Hematopoietic multipotent progenitor cell treated with erythropoietin and hydrocortisone succinate and interleukin-3 and kit ligand, for 4 days (in vitro differentiated cells): Measurements from ENCODE around the gene PCBP2.
"Not testable (repeated sequence)": the region's sequence is repeated elsewhere in the genome, so short reads cannot be mapped to it uniquely, and the experiment has no call there.

Source experiments
- DNase-seq: peaks from one replicate; pipeline ENCODE4 v3.0.0-alpha.2; 2015

The PCBP2 gene

GRCh38 chr12:53441040-53441833, 10.7 kb upstream of the PCBP2 start, which contains the start of gene PRR13:
PRR13 (plus strand) TSS chr12:53441734; CDS start chr12:53442715, 981 bp downstream.
- peak; percentile 100 for DNase-seq

- no peak for DNase-seq
These were observed 7.9 kb upstream of the PCBP2 start for GRCh38 chr12:53443955-53444354.

- DNase-seq, result not testable (repeated sequence)
These were observed 7.1 kb upstream of the PCBP2 start for GRCh38 chr12:53444593-53445325.

- no peak for DNase-seq
These were observed 966 bp upstream of the PCBP2 start for GRCh38 chr12:53450936-53451335.

- peak; percentile 92 for DNase-seq
These were observed 516 bp downstream of the PCBP2 start for GRCh38 chr12:53452159-53453077.

GRCh38 chr12:53453953-53454640, 2.2 kb downstream of the PCBP2 start:
- no peak for DNase-seq

- DNase-seq, result no peak
These were observed 2.8 kb downstream of the PCBP2 start for GRCh38 chr12:53454707-53455106.

- DNase-seq, result no peak
These were observed 4.9 kb downstream of the PCBP2 start for GRCh38 chr12:53456654-53457366.

- DNase-seq, result no peak
These were observed 7.2 kb downstream of the PCBP2 start for GRCh38 chr12:53459097-53459496.

GRCh38 chr12:53461059-53461458, 9.2 kb downstream of the PCBP2 start:
- DNase-seq, result no peak

- DNase-seq, result no peak
These were observed 9.7 kb downstream of the PCBP2 start for GRCh38 chr12:53461591-53461990.

GRCh38 chr12:53462935-53463334, 11.0 kb downstream of the PCBP2 start:
- DNase-seq, result no peak

GRCh38 chr12:53463802-53464560, 12.1 kb downstream of the PCBP2 start:
- no peak for DNase-seq

- no peak for DNase-seq
These were observed 12.9 kb downstream of the PCBP2 start for GRCh38 chr12:53464685-53465418.

GRCh38 chr12:53465679-53466078, 13.8 kb downstream of the PCBP2 start:
- no peak for DNase-seq

- DNase-seq, result no peak
These were observed 14.7 kb downstream of the PCBP2 start for GRCh38 chr12:53466640-53467039.

- no peak for DNase-seq
These were observed 15.2 kb downstream of the PCBP2 start for GRCh38 chr12:53467082-53467481.

- no peak for DNase-seq
These were observed 16.0 kb downstream of the PCBP2 start for GRCh38 chr12:53467880-53468279.

- no peak for DNase-seq
These were observed 16.4 kb downstream of the PCBP2 start for GRCh38 chr12:53468282-53468681.

- DNase-seq, result no peak
These were observed 20.2 kb downstream of the PCBP2 start for GRCh38 chr12:53472056-53472582.
